HepG2 (cell line): Measurements from ENCODE around the gene PLD1. TPM values are rescaled to one million over a fixed set of nuclear protein-coding genes. Genes with fewer than 3 reads are reported as not detected.
A peak's percentile ranks its signal among the peaks of the same experiment; 100 is the strongest.

ENCODE experiments used
- ATRX ChIP-seq: sonication (generic); formaldehyde crosslinking; IDR thresholded peaks from 2 replicates; pipeline ENCODE4 v1.4.0; 2020; ENCODE audit warnings: missing genetic modification reagents, borderline replicate concordance
- FLYWCH1 ChIP-seq: sonication (generic); formaldehyde crosslinking; IDR thresholded peaks from 2 replicates; pipeline ENCODE4 v1.8.1; 2023; ENCODE audit warnings: mild to moderate bottlenecking, missing genetic modification reagents
- HOXD1 ChIP-seq: sonication (generic); formaldehyde crosslinking; IDR thresholded peaks from 2 replicates; pipeline ENCODE4 v1.5.0; 2020; ENCODE audit warnings: missing genetic modification reagents
- JUN ChIP-seq: sonication (generic); formaldehyde crosslinking; IDR thresholded peaks from 2 replicates; pipeline ENCODE4 v1.4.0; 2020; ENCODE audit warnings: mild to moderate bottlenecking, missing genetic modification reagents
- MXI1 ChIP-seq: IDR thresholded peaks from 3 replicates; pipeline ENCODE4 v1.6.1; 2012; ENCODE audit warnings: low read depth, low read length, inconsistent platforms, borderline replicate concordance
- NCOA5 ChIP-seq: sonication (generic); formaldehyde crosslinking; IDR thresholded peaks from 2 replicates; pipeline ENCODE4 v1.4.0; 2020; ENCODE audit warnings: missing genetic modification reagents
- NR2C2 ChIP-seq: sonication (generic); formaldehyde crosslinking; IDR thresholded peaks from 2 replicates; pipeline ENCODE4 v1.4.0; 2020; ENCODE audit warnings: missing genetic modification reagents, mild to moderate bottlenecking, moderate library complexity, borderline replicate concordance
- PHF8 ChIP-seq: sonication (generic); formaldehyde crosslinking; IDR thresholded peaks from 2 replicates; pipeline ENCODE4 v1.5.0; 2020; ENCODE audit warnings: missing genetic modification reagents
- RAD51 ChIP-seq: fragments of 450-650 bp; IDR thresholded peaks from 2 replicates; pipeline ENCODE4 v1.6.1; 2016; ENCODE audit warnings: borderline replicate concordance
- TBP ChIP-seq: sonication (generic); formaldehyde crosslinking; IDR thresholded peaks from 2 replicates; pipeline ENCODE4 v1.5.0; 2020; ENCODE audit warnings: missing genetic modification reagents
- ZFP62 ChIP-seq: sonication (generic); formaldehyde crosslinking; IDR thresholded peaks from 2 replicates; pipeline ENCODE4 v1.4.0; 2020; ENCODE audit warnings: missing genetic modification reagents
- ZKSCAN1 ChIP-seq: fragments of 150-350 bp; IDR thresholded peaks from 2 replicates; pipeline ENCODE4 v1.6.1; 2014; ENCODE audit warnings: low read length
- ZKSCAN5 ChIP-seq: sonication (generic); formaldehyde crosslinking; IDR thresholded peaks from 2 replicates; pipeline ENCODE4 v1.5.1; 2020; ENCODE audit warnings: mild to moderate bottlenecking, missing genetic modification reagents
- ZNF780A ChIP-seq: sonication (generic); formaldehyde crosslinking; IDR thresholded peaks from 2 replicates; pipeline ENCODE4 v1.8.0; 2022; ENCODE audit warnings: mild to moderate bottlenecking, missing genetic modification reagents, moderate library complexity
- polyA plus RNA-seq, 8 experiments: library from polyadenylated mRNA; depleted of rRNA in 3 of 8; stranded (reverse) in 7 of 8; unstranded in 1 of 8; fragments of >200 nt; fragmentation: Illumina TruSeq in 4 of 8; extraction: Trizol in 4 of 8; gene quantifications; 2 replicates each; pipeline versions ENCODE4 v1.2.1 to v1.2.3, GENCODE V29; 2011 to 2016; ENCODE audit warnings: low read depth in 4 of 8, missing spikeins in 1 of 8, mixed read lengths in 1 of 8; ENCODE audit not compliant: insufficient read depth in 1 of 8
- total RNA-seq, 5 experiments: library from RNA; depleted of rRNA; stranded (reverse); fragments of >200 nt; fragmentation: Illumina TruSeq; extraction: Trizol; gene quantifications; 2 replicates each; pipeline ENCODE4 v1.2.3, GENCODE V29; 2016; ENCODE audit warnings: low read depth in 1 of 5
- TF ChIP-seq, protein P1 (sequence below): sonication (generic); formaldehyde crosslinking; IDR thresholded peaks from 2 replicates; pipeline ENCODE4 v1.4.0; 2020; ENCODE audit warnings: missing genetic modification reagents, borderline replicate concordance
- TF ChIP-seq, protein P2 (sequence below): sonication (generic); formaldehyde crosslinking; IDR thresholded peaks from 2 replicates; pipeline ENCODE4 v1.5.1; 2020; ENCODE audit warnings: mild to moderate bottlenecking, missing genetic modification reagents, moderate library complexity
- TF ChIP-seq, protein P3 (sequence below): sonication (generic); formaldehyde crosslinking; IDR thresholded peaks from 2 replicates; pipeline ENCODE4 v1.8.0; 2022; ENCODE audit warnings: missing genetic modification reagents, mild to moderate bottlenecking, moderate library complexity, borderline replicate concordance
- TF ChIP-seq, protein P4 (sequence below): sonication (generic); formaldehyde crosslinking; IDR thresholded peaks from 2 replicates; pipeline ENCODE4 v1.8.1; 2023; ENCODE audit warnings: mild to moderate bottlenecking, missing genetic modification reagents
- TF ChIP-seq, protein P5 (sequence below): sonication (generic); formaldehyde crosslinking; IDR thresholded peaks from 2 replicates; pipeline ENCODE4 v1.5.0; 2020; ENCODE audit warnings: missing genetic modification reagents

PLD1 gene
- total and polyA plus RNA-seq, 2 of the 13 experiments (the other 11 are each of a cell fraction or from before 2014, with no cell fraction given): 27.1 to 59.4 TPM

DNA sequence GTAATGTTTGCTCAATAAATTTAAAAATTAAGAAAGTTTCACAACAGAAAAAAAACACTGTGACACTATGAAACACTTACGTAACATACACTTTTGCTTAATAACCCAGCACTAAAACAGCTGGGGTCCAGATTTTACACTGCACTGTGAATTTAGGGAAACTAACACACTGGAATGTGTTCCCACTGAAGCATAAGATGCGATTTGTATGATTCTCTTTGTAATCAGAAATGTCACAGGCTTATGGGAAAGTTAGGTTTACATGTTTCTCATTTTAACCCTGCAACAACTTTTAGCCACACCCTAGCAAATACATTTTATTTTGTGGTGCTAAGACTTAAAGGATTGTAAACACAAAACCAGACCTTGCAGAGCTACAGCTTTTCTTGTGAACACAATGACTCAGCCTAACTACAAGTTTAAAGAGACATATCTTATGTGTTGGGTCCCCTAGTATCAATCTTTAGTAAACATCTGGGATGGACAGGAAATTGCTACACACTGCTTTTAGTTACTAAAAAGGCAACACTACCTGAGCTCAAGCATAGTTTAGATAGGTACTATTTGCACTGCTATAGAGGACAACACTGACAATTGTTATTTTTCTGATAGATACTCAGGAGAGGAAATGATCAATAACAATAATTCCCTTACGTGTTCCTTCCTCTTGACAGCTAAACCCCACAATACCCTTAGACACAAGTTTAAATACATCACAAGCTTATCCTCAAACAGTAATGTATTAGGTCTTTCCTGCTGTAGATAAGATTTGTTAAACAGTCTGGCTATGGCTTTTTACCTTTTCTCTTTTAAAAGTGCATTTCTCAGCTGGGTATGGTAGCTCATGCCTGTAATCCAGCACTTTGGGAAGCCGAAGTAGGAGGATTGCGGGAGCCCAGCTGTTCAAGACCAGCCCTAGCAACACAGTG lies 3.8 kb downstream of the PLD1 start (continued):
- TF ChIP-seq JUN (CRISPR knock-in tag) (peak; percentile 88), FLYWCH1 (CRISPR knock-in tag) (no peak), RAD51 (no peak), NR2C2 (CRISPR knock-in tag) (peak; percentile 32; the same call in 1 of the 2 replicates), HOXD1 (CRISPR knock-in tag) (peak; percentile 89), ATRX (CRISPR knock-in tag) (no peak), ZFP62 (no peak), ZNF780A (CRISPR knock-in tag) (no peak), TBP (CRISPR knock-in tag) (no peak), MXI1 (peak; percentile 25; the same call in 1 of the 3 replicates), ZKSCAN1 (no peak), ZKSCAN5 (no peak), PHF8 (no peak), NCOA5 (no peak)
- TF ChIP-seq, protein P1, sequence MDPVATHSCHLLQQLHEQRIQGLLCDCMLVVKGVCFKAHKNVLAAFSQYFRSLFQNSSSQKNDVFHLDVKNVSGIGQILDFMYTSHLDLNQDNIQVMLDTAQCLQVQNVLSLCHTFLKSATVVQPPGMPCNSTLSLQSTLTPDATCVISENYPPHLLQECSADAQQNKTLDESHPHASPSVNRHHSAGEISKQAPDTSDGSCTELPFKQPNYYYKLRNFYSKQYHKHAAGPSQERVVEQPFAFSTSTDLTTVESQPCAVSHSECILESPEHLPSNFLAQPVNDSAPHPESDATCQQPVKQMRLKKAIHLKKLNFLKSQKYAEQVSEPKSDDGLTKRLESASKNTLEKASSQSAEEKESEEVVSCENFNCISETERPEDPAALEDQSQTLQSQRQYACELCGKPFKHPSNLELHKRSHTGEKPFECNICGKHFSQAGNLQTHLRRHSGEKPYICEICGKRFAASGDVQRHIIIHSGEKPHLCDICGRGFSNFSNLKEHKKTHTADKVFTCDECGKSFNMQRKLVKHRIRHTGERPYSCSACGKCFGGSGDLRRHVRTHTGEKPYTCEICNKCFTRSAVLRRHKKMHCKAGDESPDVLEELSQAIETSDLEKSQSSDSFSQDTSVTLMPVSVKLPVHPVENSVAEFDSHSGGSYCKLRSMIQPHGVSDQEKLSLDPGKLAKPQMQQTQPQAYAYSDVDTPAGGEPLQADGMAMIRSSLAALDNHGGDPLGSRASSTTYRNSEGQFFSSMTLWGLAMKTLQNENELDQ (CRISPR knock-in tag): no peak
- TF ChIP-seq, protein P2, sequence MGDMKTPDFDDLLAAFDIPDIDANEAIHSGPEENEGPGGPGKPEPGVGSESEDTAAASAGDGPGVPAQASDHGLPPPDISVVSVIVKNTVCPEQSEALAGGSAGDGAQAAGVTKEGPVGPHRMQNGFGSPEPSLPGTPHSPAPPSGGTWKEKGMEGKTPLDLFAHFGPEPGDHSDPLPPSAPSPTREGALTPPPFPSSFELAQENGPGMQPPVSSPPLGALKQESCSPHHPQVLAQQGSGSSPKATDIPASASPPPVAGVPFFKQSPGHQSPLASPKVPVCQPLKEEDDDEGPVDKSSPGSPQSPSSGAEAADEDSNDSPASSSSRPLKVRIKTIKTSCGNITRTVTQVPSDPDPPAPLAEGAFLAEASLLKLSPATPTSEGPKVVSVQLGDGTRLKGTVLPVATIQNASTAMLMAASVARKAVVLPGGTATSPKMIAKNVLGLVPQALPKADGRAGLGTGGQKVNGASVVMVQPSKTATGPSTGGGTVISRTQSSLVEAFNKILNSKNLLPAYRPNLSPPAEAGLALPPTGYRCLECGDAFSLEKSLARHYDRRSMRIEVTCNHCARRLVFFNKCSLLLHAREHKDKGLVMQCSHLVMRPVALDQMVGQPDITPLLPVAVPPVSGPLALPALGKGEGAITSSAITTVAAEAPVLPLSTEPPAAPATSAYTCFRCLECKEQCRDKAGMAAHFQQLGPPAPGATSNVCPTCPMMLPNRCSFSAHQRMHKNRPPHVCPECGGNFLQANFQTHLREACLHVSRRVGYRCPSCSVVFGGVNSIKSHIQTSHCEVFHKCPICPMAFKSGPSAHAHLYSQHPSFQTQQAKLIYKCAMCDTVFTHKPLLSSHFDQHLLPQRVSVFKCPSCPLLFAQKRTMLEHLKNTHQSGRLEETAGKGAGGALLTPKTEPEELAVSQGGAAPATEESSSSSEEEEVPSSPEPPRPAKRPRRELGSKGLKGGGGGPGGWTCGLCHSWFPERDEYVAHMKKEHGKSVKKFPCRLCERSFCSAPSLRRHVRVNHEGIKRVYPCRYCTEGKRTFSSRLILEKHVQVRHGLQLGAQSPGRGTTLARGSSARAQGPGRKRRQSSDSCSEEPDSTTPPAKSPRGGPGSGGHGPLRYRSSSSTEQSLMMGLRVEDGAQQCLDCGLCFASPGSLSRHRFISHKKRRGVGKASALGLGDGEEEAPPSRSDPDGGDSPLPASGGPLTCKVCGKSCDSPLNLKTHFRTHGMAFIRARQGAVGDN: no peak
- TF ChIP-seq, protein P3, sequence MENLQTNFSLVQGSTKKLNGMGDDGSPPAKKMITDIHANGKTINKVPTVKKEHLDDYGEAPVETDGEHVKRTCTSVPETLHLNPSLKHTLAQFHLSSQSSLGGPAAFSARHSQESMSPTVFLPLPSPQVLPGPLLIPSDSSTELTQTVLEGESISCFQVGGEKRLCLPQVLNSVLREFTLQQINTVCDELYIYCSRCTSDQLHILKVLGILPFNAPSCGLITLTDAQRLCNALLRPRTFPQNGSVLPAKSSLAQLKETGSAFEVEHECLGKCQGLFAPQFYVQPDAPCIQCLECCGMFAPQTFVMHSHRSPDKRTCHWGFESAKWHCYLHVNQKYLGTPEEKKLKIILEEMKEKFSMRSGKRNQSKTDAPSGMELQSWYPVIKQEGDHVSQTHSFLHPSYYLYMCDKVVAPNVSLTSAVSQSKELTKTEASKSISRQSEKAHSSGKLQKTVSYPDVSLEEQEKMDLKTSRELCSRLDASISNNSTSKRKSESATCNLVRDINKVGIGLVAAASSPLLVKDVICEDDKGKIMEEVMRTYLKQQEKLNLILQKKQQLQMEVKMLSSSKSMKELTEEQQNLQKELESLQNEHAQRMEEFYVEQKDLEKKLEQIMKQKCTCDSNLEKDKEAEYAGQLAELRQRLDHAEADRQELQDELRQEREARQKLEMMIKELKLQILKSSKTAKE (CRISPR knock-in tag): peak; percentile 90
- TF ChIP-seq, protein P4, sequence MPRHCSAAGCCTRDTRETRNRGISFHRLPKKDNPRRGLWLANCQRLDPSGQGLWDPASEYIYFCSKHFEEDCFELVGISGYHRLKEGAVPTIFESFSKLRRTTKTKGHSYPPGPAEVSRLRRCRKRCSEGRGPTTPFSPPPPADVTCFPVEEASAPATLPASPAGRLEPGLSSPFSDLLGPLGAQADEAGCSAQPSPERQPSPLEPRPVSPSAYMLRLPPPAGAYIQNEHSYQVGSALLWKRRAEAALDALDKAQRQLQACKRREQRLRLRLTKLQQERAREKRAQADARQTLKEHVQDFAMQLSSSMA (CRISPR knock-in tag): no peak
- TF ChIP-seq, protein P5, sequence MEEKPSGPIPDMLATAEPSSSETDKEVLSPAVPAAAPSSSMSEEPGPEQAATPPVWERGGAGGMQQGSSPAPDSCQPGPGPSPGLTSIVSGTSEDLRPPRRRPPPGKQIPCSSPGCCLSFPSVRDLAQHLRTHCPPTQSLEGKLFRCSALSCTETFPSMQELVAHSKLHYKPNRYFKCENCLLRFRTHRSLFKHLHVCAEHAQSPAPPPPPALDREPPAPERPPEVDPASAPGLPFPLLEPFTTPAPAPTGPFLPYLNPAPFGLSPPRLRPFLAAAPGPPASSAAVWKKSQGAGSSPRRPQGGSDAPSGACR (CRISPR knock-in tag): 0 out of 2 replicates have a peak, but pooled peaks have one; percentile 36
